ENCODE results near the gene ILF2. TPM values are rescaled to one million over a fixed set of nuclear protein-coding genes. Genes with fewer than 3 reads are reported as not detected.
A peak's percentile ranks its signal among the peaks of the same experiment; 100 is the strongest.

ILF2 gene
- total and polyA plus RNA-seq, 2 of the 13 experiments (the other 11 are each of a cell fraction or from before 2014, with no cell fraction given): 292 to 366 TPM

DNA sequence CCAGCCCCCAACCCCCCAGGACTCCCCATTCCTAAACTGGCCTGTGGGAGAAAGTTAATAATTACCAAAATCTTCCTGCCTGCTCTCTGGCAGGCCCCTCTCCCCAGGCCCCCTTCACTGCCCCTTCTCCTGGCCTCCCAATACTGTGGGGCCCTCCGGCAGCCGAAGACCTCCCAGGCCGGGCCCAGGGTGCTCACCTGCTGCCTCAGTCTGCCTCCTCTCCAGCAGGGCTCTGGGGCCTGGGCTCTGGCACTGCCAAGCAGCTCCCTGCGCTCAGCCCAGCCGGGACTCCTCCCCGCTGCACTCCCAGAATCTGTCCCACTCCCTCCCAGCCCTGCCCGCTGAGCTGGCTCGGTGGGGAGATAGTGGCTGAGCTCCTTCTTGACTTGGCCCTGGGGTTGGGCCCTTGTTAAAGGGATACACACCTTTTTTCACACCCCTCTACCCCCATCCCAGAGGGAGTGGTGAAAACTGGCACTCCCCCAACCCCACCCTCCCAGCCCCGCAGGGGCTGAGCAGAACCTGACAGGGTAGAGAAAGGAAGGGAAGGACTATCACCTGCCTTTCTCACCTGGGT lies 58.0 kb downstream of the ILF2 start, which contains the start of gene S100A16 (continued):
- TF ChIP-seq, protein P1, sequence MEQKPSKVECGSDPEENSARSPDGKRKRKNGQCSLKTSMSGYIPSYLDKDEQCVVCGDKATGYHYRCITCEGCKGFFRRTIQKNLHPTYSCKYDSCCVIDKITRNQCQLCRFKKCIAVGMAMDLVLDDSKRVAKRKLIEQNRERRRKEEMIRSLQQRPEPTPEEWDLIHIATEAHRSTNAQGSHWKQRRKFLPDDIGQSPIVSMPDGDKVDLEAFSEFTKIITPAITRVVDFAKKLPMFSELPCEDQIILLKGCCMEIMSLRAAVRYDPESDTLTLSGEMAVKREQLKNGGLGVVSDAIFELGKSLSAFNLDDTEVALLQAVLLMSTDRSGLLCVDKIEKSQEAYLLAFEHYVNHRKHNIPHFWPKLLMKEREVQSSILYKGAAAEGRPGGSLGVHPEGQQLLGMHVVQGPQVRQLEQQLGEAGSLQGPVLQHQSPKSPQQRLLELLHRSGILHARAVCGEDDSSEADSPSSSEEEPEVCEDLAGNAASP (CRISPR knock-in tag; IDR thresholded peaks at IDR 0.05; ENCODE audit: borderline replicate concordance): no peak
- TF ChIP-seq MEIS1 (CRISPR knock-in tag; IDR thresholded peaks at IDR 0.05; ENCODE audit: borderline replicate concordance) (peak; percentile 86; the same call in 1 of the 2 replicates), ZFY (CRISPR knock-in tag; IDR thresholded peaks at IDR 0.05) (peak; percentile 82), NR3C1 (CRISPR knock-in tag; IDR thresholded peaks at IDR 0.05) (no peak), KLF6 (CRISPR knock-in tag; IDR thresholded peaks at IDR 0.05) (no peak), ZNF605 (CRISPR knock-in tag; IDR thresholded peaks at IDR 0.05) (0 out of 2 replicates have a peak, but pooled peaks have one; percentile 37), JUN (CRISPR knock-in tag; IDR thresholded peaks at IDR 0.05) (no peak), HES4 (CRISPR knock-in tag; IDR thresholded peaks at IDR 0.05; ENCODE audit: borderline replicate concordance) (no peak), ATAD3A (CRISPR knock-in tag; IDR thresholded peaks at IDR 0.05) (no peak), MTF2 (CRISPR knock-in tag; IDR thresholded peaks at IDR 0.05; ENCODE audit: borderline replicate concordance) (no peak), CENPT (CRISPR knock-in tag; IDR thresholded peaks at IDR 0.05; ENCODE audit: low read depth) (no peak), ZNF431 (CRISPR knock-in tag; IDR thresholded peaks at IDR 0.05; ENCODE audit: borderline replicate concordance, low read depth) (no peak), SRSF1 (optimal IDR thresholded peaks at IDR 0.05; ENCODE audit: low read depth, low read length) (peak; percentile 80), JUND (CRISPR knock-in tag; IDR thresholded peaks at IDR 0.05) (no peak), PHF8 (CRISPR knock-in tag; IDR thresholded peaks at IDR 0.05) (no peak; the same call in 1 of the 2 replicates), ZNF703 (CRISPR knock-in tag; IDR thresholded peaks at IDR 0.05; ENCODE audit: borderline replicate concordance) (0 out of 2 replicates have a peak, but pooled peaks have one; percentile 43), NFIC (IDR thresholded peaks at IDR 0.05; ENCODE audit: low read length) (no peak), PRPF4 (IDR thresholded peaks at IDR 0.05; ENCODE audit: low read depth, low read length, poor library complexity, severe bottlenecking) (no peak), YEATS4 (CRISPR knock-in tag; IDR thresholded peaks at IDR 0.05; ENCODE audit: borderline replicate concordance) (peak; percentile 65; the same call in 1 of the 2 replicates), GTF3A (CRISPR knock-in tag; conservative IDR thresholded peaks at IDR 0.05) (peak; percentile 65; the same call in 1 of the 2 replicates)
- TF ChIP-seq, protein P2, sequence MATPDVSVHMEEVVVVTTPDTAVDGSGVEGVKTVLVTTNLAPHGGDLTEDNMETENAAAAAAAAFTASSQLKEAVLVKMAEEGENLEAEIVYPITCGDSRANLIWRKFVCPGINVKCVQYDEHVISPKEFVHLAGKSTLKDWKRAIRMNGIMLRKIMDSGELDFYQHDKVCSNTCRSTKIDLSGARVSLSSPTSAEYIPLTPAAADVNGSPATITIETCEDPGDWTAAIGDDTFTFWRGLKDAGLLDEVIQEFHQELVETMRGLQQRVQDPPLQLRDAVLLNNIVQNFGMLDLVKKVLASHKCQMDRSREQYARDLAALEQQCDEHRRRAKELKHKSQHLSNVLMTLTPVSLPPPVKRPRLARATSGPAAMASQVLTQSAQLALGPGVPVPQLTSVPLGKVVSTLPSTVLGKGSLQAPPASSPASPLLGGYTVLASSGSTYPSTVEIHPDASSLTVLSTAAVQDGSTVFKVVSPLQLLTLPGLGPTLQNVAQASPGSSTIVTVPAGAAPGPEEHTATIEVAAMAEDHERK (CRISPR knock-in tag; IDR thresholded peaks at IDR 0.05; ENCODE audit: low read depth): no peak
- TF ChIP-seq, protein P3, sequence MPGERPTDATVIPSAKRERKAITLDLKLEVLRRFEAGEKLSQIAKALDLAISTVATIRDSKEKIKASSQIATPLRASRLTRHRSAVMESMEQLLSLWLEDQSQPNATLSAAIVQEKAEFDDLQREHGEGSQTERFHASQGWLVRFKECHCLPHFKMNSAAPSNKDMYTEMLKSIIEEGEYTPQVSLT (CRISPR knock-in tag; IDR thresholded peaks at IDR 0.05; ENCODE audit: borderline replicate concordance, low read depth): no peak
- TF ChIP-seq, protein P4, sequence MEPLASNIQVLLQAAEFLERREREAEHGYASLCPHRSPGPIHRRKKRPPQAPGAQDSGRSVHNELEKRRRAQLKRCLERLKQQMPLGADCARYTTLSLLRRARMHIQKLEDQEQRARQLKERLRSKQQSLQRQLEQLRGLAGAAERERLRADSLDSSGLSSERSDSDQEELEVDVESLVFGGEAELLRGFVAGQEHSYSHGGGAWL (CRISPR knock-in tag; IDR thresholded peaks at IDR 0.05): no peak
- TF ChIP-seq, protein P5, sequence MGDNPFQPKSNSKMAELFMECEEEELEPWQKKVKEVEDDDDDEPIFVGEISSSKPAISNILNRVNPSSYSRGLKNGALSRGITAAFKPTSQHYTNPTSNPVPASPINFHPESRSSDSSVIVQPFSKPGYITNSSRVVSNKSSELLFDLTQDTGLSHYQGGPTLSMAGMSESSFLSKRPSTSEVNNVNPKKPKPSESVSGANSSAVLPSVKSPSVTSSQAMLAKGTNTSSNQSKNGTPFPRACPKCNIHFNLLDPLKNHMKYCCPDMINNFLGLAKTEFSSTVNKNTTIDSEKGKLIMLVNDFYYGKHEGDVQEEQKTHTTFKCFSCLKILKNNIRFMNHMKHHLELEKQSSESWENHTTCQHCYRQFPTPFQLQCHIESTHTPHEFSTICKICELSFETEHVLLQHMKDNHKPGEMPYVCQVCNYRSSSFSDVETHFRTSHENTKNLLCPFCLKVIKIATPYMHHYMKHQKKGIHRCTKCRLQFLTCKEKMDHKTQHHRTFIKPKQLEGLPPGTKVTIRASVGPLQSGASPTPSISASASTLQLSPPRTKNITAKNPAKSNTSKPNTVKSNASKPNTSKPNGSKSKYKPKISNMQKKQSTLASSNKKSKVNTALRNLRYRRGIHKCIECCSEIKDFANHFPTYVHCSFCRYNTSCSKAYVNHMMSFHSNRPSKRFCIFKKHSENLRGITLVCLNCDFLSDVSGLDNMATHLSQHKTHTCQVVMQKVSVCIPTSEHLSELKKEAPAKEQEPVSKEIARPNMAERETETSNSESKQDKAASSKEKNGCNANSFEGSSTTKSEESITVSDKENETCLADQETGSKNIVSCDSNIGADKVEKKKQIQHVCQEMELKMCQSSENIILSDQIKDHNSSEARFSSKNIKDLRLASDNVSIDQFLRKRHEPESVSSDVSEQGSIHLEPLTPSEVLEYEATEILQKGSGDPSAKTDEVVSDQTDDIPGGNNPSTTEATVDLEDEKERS (CRISPR knock-in tag; IDR thresholded peaks at IDR 0.05): no peak
